K562 (cell line): ENCODE results near the gene LDLRAD1.

Experiments
- CTCF ChIP-seq, 3 experiments: IDR thresholded peaks in 2 of 3; conservative IDR thresholded peaks in 1 of 3; 2 replicates each; pipeline ENCODE4 v1.5.1; 2011 to 2012; ENCODE audit warnings: low read length in 3 of 3, mild to moderate bottlenecking in 3 of 3, control low read depth in 2 of 3, improper control_type of control experiment in 1 of 3, inconsistent platforms in 1 of 3, low read depth in 1 of 3, mixed read lengths in 1 of 3, moderate library complexity in 1 of 3; ENCODE audit not compliant: insufficient read depth in 2 of 3
- EP300 ChIP-seq: IDR thresholded peaks from 2 replicates; pipeline ENCODE4 v1.6.1; 2012; ENCODE audit warnings: low read length, improper control_type of control experiment
- GATA2 ChIP-seq: sonication (generic); formaldehyde crosslinking; IDR thresholded peaks from 2 replicates; pipeline ENCODE4 v1.4.0; 2020; ENCODE audit warnings: mild to moderate bottlenecking, missing genetic modification reagents
- GTF2F1 ChIP-seq: IDR thresholded peaks from 2 replicates; pipeline ENCODE4 v1.6.1; 2011; ENCODE audit warnings: low read depth, low read length, improper control_type of control experiment
- HSF4 ChIP-seq: fragments of 250-450 bp; sonication (Bioruptor Pico); IDR thresholded peaks from 2 replicates; pipeline ENCODE4 v2.1.2; 2022; ENCODE audit warnings: mild to moderate bottlenecking, moderate library complexity, borderline replicate concordance
- MTF1 ChIP-seq: fragments of 250-450 bp; sonication (Bioruptor Pico); IDR thresholded peaks from 2 replicates; pipeline ENCODE4 v1.9.0; 2021; ENCODE audit warnings: moderate library complexity, mild to moderate bottlenecking, inconsistent platforms, borderline replicate concordance
- NELFE ChIP-seq: IDR thresholded peaks from 2 replicates; pipeline ENCODE4 v1.6.1; 2011; ENCODE audit warnings: mild to moderate bottlenecking; ENCODE audit not compliant: insufficient read depth, insufficient read length
- POLR2AphosphoS5 ChIP-seq: IDR thresholded peaks from 2 replicates; pipeline ENCODE4 v1.6.1; 2011; ENCODE audit warnings: mild to moderate bottlenecking, low read depth, low read length, moderate library complexity; ENCODE audit not compliant: control insufficient read depth, insufficient read depth
- PREB ChIP-seq: sonication (generic); formaldehyde crosslinking; IDR thresholded peaks from 2 replicates; pipeline ENCODE4 v1.8.1; 2023; ENCODE audit warnings: mild to moderate bottlenecking, missing genetic modification reagents
- SMARCA4 ChIP-seq: fragments of 450-650 bp; IDR thresholded peaks from 2 replicates; pipeline ENCODE4 v1.6.1; 2016
- TAL1 ChIP-seq: fragments of 450-650 bp; IDR thresholded peaks from 2 replicates; pipeline ENCODE4 v1.6.1; 2016; ENCODE audit warnings: mild to moderate bottlenecking
- ZZZ3 ChIP-seq: fragments of 450-650 bp; IDR thresholded peaks from 2 replicates; pipeline ENCODE4 v1.6.1; 2016; ENCODE audit warnings: antibody characterized with exemption, mild to moderate bottlenecking, moderate library complexity

- no peak for TF ChIP-seq MTF1
- no peak for TF ChIP-seq CTCF (IDR thresholded peaks at IDR 0.05 in 2 of 3, conservative IDR thresholded peaks at IDR 0.05 in 1 of 3; ENCODE audit: insufficient read depth in 2 of 3, low read depth in 1 of 3, low read length in 3 of 3)
- no peak for TF ChIP-seq SMARCA4
- TF ChIP-seq HSF4 (CRISPR knock-in tag): no peak
- TF ChIP-seq GATA2 (CRISPR knock-in tag): no peak
- no peak for TF ChIP-seq POLR2AphosphoS5
- TF ChIP-seq GTF2F1: no peak
- no peak for TF ChIP-seq ZZZ3
- TF ChIP-seq TAL1: no peak
- TF ChIP-seq EP300: no peak
- TF ChIP-seq PREB (CRISPR knock-in tag): no peak
- no peak for TF ChIP-seq NELFE
These were observed 14.7 kb downstream of the LDLRAD1 start for GRCh38 chr1:54003249-54003646.
